Upper lobe of right lung (tissue), 1 donor: ENCODE measurements around the gene GRK1. TPM values are rescaled to one million over a fixed set of nuclear protein-coding genes. Genes with fewer than 3 reads are reported as not detected.

Experiments used
- ATAC-seq: fragments of 200-7000 bp; cut with Tn5 transposase; one replicate; pipeline ENCODE4 v1.9.1; 2020; ENCODE audit warnings: mild to moderate bottlenecking, moderate library complexity
- DNase-seq: peaks from one replicate; pipeline ENCODE4 v3.0.0-alpha.2; 2020
- H3K27ac ChIP-seq: fragments of 200-600 bp; one replicate; pipeline ENCODE4 v1.8.0; 2022
- H3K27me3 ChIP-seq: fragments of 200-600 bp; one replicate; pipeline ENCODE4 v1.8.0; 2022; ENCODE audit warnings: mild to moderate bottlenecking
- H3K36me3 ChIP-seq: fragments of 200-600 bp; one replicate; pipeline ENCODE4 v1.8.0; 2022
- H3K4me1 ChIP-seq: fragments of 200-600 bp; one replicate; pipeline ENCODE4 v1.8.0; 2022
- H3K4me3 ChIP-seq: fragments of 200-600 bp; one replicate; pipeline ENCODE4 v1.8.0; 2022; ENCODE audit warnings: mild to moderate bottlenecking
- H3K9me3 ChIP-seq: fragments of 200-600 bp; one replicate; pipeline ENCODE4 v1.8.0; 2022
- CTCF ChIP-seq: fragments of 200-600 bp; IDR thresholded peaks from one replicate; pipeline ENCODE4 v1.8.0; 2022; ENCODE audit warnings: antibody characterized with exemption
- intact Hi-C: fragments of 100-400 bp; cut with DNase I; formaldehyde crosslinking; loops from one replicate; pipeline ENCODE4 v1.11.0; 2022
- total RNA-seq: library from RNA; stranded (reverse); fragmentation: NEBNext Ultra II Directional; extraction: Animal tissue kit (Norgen Biotek cat#: 25700); gene quantifications from one replicate; pipeline ENCODE4 v1.2.1, GENCODE V29; 2021
- donor health status: DM: no; HTN: yes; CAD: no; lungs with severe emphysema.

GRK1 gene
- total RNA-seq, 1 donor from 2014 or later = 0.09 TPM

- no peaks in the 10 kb centered on the region for H3K36me3 ChIP-seq
- H3K4me1 ChIP-seq = peaks cover 8% of the 10 kb centered on the region
- no peak for TF ChIP-seq CTCF
- H3K9me3 ChIP-seq = no peaks in the 10 kb centered on the region
- intact Hi-C loops = no loop called here
- no peak for ATAC-seq
- no peaks in the 10 kb centered on the region for H3K27me3 ChIP-seq
- DNase-seq = no peak
- H3K4me3 ChIP-seq = no peak overlapping the region
- no peak overlapping the region for H3K27ac ChIP-seq
Measured at GRCh38 chr13:113746143-113746525, 79.1 kb downstream of the GRK1 start.

GRCh38 chr13:113746671-113747070, 79.7 kb downstream of the GRK1 start:
- no peak for DNase-seq
- Histone ChIP-seq H3K36me3 (no peaks in the 10 kb centered on the region), H3K9me3 (no peaks in the 10 kb centered on the region), H3K27ac (no peak overlapping the region), H3K27me3 (no peaks in the 10 kb centered on the region), H3K4me3 (no peak overlapping the region), H3K4me1 (peaks cover 6% of the 10 kb centered on the region)
- TF ChIP-seq CTCF = no peak
- intact Hi-C loops = no loop called here
- ATAC-seq = no peak

GRCh38 chr13:113747291-113747833, 80.3 kb downstream of the GRK1 start:
- intact Hi-C loops = no loop called here
- DNase-seq = peak; percentile 60
- Histone ChIP-seq H3K36me3 (no peaks in the 10 kb centered on the region), H3K27me3 (no peaks in the 10 kb centered on the region), H3K4me3 (no peak overlapping the region), H3K4me1 (no peaks in the 10 kb centered on the region), H3K27ac (no peak overlapping the region), H3K9me3 (no peaks in the 10 kb centered on the region)
- ATAC-seq = no peak
- TF ChIP-seq CTCF = no peak

- H3K36me3 ChIP-seq = no peaks in the 10 kb centered on the region
- no peak for DNase-seq
- no peaks in the 10 kb centered on the region for H3K4me1 ChIP-seq
- no peaks in the 10 kb centered on the region for H3K27me3 ChIP-seq
- no peak overlapping the region for H3K27ac ChIP-seq
- TF ChIP-seq CTCF = no peak
- intact Hi-C loops = no loop called here
- H3K9me3 ChIP-seq = no peaks in the 10 kb centered on the region
- ATAC-seq = peak; percentile 6
- H3K4me3 ChIP-seq = no peak overlapping the region
Measured at GRCh38 chr13:113748101-113748861, 81.3 kb downstream of the GRK1 start.

GRCh38 chr13:113748862-113749451, 81.9 kb downstream of the GRK1 start:
- H3K4me3 ChIP-seq = no peak overlapping the region
- no peaks in the 10 kb centered on the region for H3K27me3 ChIP-seq
- no peak for TF ChIP-seq CTCF
- peak; percentile 13 for ATAC-seq
- peak; percentile 61 for DNase-seq
- H3K27ac ChIP-seq = no peak overlapping the region
- H3K36me3 ChIP-seq = no peaks in the 10 kb centered on the region
- intact Hi-C loops = no loop called here
- H3K4me1 ChIP-seq = no peaks in the 10 kb centered on the region
- no peaks in the 10 kb centered on the region for H3K9me3 ChIP-seq
